HCT116 (cell line): ENCODE measurements around the gene CAB39.

ENCODE experiments used
- CEBPB ChIP-seq: IDR thresholded peaks from 2 replicates; pipeline ENCODE4 v1.6.1; 2012; ENCODE audit warnings: low read depth
- CTCF ChIP-seq, 3 experiments: fragments of 200-600 bp in 1 of 3; sonication (generic) in 1 of 3; IDR thresholded peaks in 2 of 3; conservative IDR thresholded peaks in 1 of 3; 2 replicates each; pipeline ENCODE4 v1.5.1; 2012 to 2017; ENCODE audit warnings: low read depth in 2 of 3, low read length in 2 of 3, antibody characterized with exemption in 1 of 3, borderline replicate concordance in 1 of 3, control low read depth in 1 of 3, mild to moderate bottlenecking in 1 of 3, mixed read lengths in 1 of 3, mixed run types in 1 of 3, moderate library complexity in 1 of 3; ENCODE audit not compliant: insufficient read depth in 1 of 3
- EGR1 ChIP-seq: IDR thresholded peaks from 2 replicates; pipeline ENCODE4 v1.6.1; 2012; ENCODE audit warnings: low read depth
- EZH2 ChIP-seq: fragments of 200-600 bp; sonication (generic); IDR thresholded peaks from 2 replicates; pipeline ENCODE4 v1.6.1; 2017; ENCODE audit warnings: antibody characterized with exemption, mixed run types
- POLR2A ChIP-seq: IDR thresholded peaks from 2 replicates; pipeline ENCODE4 v1.7.0; 2011; ENCODE audit warnings: borderline replicate concordance; ENCODE audit not compliant: insufficient read depth, insufficient read length; ENCODE audit errors: extremely low read depth
- POLR2AphosphoS5 ChIP-seq: IDR thresholded peaks from 2 replicates; pipeline ENCODE4 v1.6.1; 2011; ENCODE audit warnings: mild to moderate bottlenecking, low read depth, low read length, moderate library complexity
- RAD21 ChIP-seq: IDR thresholded peaks from 2 replicates; pipeline ENCODE4 v1.6.1; 2012; ENCODE audit warnings: low read depth, mild to moderate bottlenecking
- REST ChIP-seq: IDR thresholded peaks from 2 replicates; pipeline ENCODE4 v1.6.1; 2012; ENCODE audit warnings: low read depth
- SIN3A ChIP-seq: IDR thresholded peaks from 2 replicates; pipeline ENCODE4 v1.6.1; 2012; ENCODE audit warnings: low read depth
- TCF7L2 ChIP-seq: IDR thresholded peaks from 2 replicates; pipeline ENCODE4 v1.7.0; 2011; ENCODE audit warnings: borderline replicate concordance, inconsistent platforms; ENCODE audit not compliant: insufficient read depth, insufficient read length; ENCODE audit errors: extremely low read depth
- YY1 ChIP-seq: IDR thresholded peaks from 2 replicates; pipeline ENCODE4 v1.6.1; 2011; ENCODE audit warnings: low read length, low read depth, moderate library complexity, mild to moderate bottlenecking; ENCODE audit not compliant: insufficient replicate concordance; ENCODE audit errors: extremely low read depth
- ZNF274 ChIP-seq: fragments of 200-500 bp; sonication (Bioruptor generic); IDR thresholded peaks from 2 replicates; pipeline ENCODE4 v1.6.1; 2014; ENCODE audit warnings: mild to moderate bottlenecking, low read depth, low read length, inconsistent platforms
- TF ChIP-seq, protein P1 (sequence below): IDR thresholded peaks from 2 replicates; pipeline ENCODE4 v1.6.1; 2011; ENCODE audit warnings: mild to moderate bottlenecking, low read length, moderate library complexity; ENCODE audit not compliant: insufficient replicate concordance; ENCODE audit errors: extremely low read depth
- TF ChIP-seq, protein P2 (sequence below): IDR thresholded peaks from 2 replicates; pipeline ENCODE4 v1.6.1; 2012

- no peak for TF ChIP-seq EZH2
- TF ChIP-seq POLR2A, result no peak
- peak; percentile 76 to 94 (median 83) for TF ChIP-seq CTCF (IDR thresholded peaks at IDR 0.05 in 2 of 3, conservative IDR thresholded peaks at IDR 0.05 in 1 of 3; ENCODE audit: borderline replicate concordance in 1 of 3, insufficient read depth in 1 of 3, low read depth in 2 of 3, low read length in 2 of 3)
- no peak for TF ChIP-seq CEBPB
- TF ChIP-seq, protein P1, sequence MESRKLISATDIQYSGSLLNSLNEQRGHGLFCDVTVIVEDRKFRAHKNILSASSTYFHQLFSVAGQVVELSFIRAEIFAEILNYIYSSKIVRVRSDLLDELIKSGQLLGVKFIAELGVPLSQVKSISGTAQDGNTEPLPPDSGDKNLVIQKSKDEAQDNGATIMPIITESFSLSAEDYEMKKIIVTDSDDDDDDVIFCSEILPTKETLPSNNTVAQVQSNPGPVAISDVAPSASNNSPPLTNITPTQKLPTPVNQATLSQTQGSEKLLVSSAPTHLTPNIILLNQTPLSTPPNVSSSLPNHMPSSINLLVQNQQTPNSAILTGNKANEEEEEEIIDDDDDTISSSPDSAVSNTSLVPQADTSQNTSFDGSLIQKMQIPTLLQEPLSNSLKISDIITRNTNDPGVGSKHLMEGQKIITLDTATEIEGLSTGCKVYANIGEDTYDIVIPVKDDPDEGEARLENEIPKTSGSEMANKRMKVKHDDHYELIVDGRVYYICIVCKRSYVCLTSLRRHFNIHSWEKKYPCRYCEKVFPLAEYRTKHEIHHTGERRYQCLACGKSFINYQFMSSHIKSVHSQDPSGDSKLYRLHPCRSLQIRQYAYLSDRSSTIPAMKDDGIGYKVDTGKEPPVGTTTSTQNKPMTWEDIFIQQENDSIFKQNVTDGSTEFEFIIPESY, result no peak
- peak; percentile 68 for TF ChIP-seq RAD21
- peak; percentile 18 for TF ChIP-seq YY1
- no peak for TF ChIP-seq REST
- no peak for TF ChIP-seq POLR2AphosphoS5
- TF ChIP-seq, protein P2, sequence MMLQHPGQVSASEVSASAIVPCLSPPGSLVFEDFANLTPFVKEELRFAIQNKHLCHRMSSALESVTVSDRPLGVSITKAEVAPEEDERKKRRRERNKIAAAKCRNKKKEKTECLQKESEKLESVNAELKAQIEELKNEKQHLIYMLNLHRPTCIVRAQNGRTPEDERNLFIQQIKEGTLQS, result no peak
- TF ChIP-seq SIN3A, result no peak
- no peak for TF ChIP-seq TCF7L2
- TF ChIP-seq ZNF274, result no peak
- no peak for TF ChIP-seq EGR1
These were observed 49.8 kb downstream of the CAB39 start for GRCh38 chr2:230762317-230762896.
